ENCODE results near the gene STYX.

DNA sequence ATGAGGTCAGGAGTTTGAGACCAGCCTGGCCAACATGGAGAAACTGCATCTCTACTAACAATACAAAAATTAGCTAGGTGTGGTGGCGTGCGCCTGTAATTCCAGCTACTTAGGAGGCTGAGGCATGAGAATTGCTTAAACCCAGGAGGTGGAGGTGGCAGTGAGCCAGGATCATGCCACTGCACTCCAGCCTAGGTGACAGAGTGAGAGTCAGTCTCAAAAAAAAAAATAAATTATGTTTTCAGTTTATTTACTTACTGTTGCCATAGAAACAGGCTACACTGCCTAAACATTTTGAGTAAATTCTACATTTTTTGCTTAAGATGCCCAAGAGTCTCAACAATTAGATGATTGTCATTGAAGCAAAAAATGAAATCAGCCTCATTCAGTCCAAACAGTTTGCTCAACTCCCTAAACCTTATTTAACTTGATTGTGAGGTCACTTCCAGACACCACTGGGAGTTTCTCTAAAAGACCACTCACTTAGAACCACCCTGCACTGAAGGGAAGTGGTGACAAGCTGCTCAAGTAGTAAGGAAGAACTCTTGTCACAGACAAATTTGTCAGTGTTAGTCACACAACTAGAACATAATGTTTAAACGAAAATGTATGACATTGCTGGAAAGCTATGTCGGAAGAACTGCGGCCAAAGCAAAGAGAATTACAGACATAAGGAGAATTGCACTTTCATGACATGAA, 71.2 kb downstream of the STYX start:
- TF ChIP-seq POLR2A (IDR thresholded peaks at IDR 0.05): no peak
- TF ChIP-seq, protein P1, sequence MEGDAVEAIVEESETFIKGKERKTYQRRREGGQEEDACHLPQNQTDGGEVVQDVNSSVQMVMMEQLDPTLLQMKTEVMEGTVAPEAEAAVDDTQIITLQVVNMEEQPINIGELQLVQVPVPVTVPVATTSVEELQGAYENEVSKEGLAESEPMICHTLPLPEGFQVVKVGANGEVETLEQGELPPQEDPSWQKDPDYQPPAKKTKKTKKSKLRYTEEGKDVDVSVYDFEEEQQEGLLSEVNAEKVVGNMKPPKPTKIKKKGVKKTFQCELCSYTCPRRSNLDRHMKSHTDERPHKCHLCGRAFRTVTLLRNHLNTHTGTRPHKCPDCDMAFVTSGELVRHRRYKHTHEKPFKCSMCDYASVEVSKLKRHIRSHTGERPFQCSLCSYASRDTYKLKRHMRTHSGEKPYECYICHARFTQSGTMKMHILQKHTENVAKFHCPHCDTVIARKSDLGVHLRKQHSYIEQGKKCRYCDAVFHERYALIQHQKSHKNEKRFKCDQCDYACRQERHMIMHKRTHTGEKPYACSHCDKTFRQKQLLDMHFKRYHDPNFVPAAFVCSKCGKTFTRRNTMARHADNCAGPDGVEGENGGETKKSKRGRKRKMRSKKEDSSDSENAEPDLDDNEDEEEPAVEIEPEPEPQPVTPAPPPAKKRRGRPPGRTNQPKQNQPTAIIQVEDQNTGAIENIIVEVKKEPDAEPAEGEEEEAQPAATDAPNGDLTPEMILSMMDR (IDR thresholded peaks at IDR 0.05): no peak
